Measurements from ENCODE around the gene C10orf53. TPM values are rescaled to one million over a fixed set of nuclear protein-coding genes. Genes with fewer than 3 reads are reported as not detected.

The C10orf53 gene
- total and polyA plus RNA-seq, 2 donors from 2014 or later = not detected

GRCh38 chr10:49651039-49651835, 28.2 kb upstream of the C10orf53 start:
- DNase-seq (no peak), FAIRE-seq (no peak)
- Histone ChIP-seq H3K27ac (ENCODE audit: low read depth in 2 of 2, low read length in 2 of 2) (no peak overlapping the region), H3K4me3 (ENCODE audit: low read length in 3 of 3) (no peak overlapping the region), H3K27me3 (ENCODE audit: control insufficient read depth, insufficient read depth, low read length) (no peaks in the 10 kb centered on the region), H3K4me1 (ENCODE audit: control insufficient read depth in 2 of 3, insufficient read depth in 2 of 3, low read depth in 1 of 3, low read length in 3 of 3) (no peaks in the 10 kb centered on the region), H3K36me3 (ENCODE audit: control insufficient read depth in 2 of 3, insufficient read depth in 3 of 3, low read length in 3 of 3) (no peaks in the 10 kb centered on the region), H3K9me3 (ENCODE audit: control insufficient read depth in 2 of 3, insufficient read depth in 1 of 3, low read length in 3 of 3) (no peaks in the 10 kb centered on the region), H3K9ac (ENCODE audit: low read length in 3 of 3) (no peak overlapping the region)
- no peak for TF ChIP-seq CTCF (IDR thresholded peaks at IDR 0.05; ENCODE audit: borderline replicate concordance, extremely low read depth, insufficient read depth)
- intact Hi-C loops (cut with DNase I) = no loop called here

DNA sequence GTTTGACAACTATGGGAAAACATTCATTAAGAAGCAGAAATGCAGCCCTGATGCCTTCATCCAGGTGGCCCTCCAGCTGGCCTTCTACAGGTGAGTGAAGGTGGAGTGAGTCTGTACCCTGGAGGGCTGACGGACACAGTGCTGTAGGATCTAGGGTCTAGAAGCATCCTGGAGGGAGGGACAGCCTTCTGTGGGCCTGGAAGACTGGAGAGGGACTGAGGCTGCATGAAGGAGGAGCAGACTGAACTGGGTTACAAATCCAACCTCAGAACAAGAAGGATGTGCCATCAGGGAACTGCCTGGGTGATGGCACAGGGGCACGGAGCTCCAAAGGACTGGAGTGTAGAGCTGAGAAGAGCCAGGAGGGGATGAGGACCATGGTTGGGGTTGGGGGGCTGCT, 27.5 kb upstream of the C10orf53 start:
- TF ChIP-seq CTCF (IDR thresholded peaks at IDR 0.05; ENCODE audit: borderline replicate concordance, extremely low read depth, insufficient read depth) = no peak
- no peak overlapping the region for H3K9ac ChIP-seq (ENCODE audit: low read length in 3 of 3)
- H3K9me3 ChIP-seq (ENCODE audit: control insufficient read depth in 2 of 3, insufficient read depth in 1 of 3, low read length in 3 of 3) = no peaks in the 10 kb centered on the region
- no peaks in the 10 kb centered on the region for H3K4me1 ChIP-seq (ENCODE audit: control insufficient read depth in 2 of 3, insufficient read depth in 2 of 3, low read depth in 1 of 3, low read length in 3 of 3)
- no peak overlapping the region for H3K27ac ChIP-seq (ENCODE audit: low read depth in 2 of 2, low read length in 2 of 2)
- FAIRE-seq (no peak), DNase-seq (no peak)
- H3K4me3 ChIP-seq (ENCODE audit: low read length in 3 of 3) = no peak overlapping the region
- intact Hi-C loops (cut with DNase I) = no loop called here
- H3K27me3 ChIP-seq (ENCODE audit: control insufficient read depth, insufficient read depth, low read length) = no peaks in the 10 kb centered on the region
- H3K36me3 ChIP-seq (ENCODE audit: control insufficient read depth in 2 of 3, insufficient read depth in 3 of 3, low read length in 3 of 3) = no peaks in the 10 kb centered on the region

DNA sequence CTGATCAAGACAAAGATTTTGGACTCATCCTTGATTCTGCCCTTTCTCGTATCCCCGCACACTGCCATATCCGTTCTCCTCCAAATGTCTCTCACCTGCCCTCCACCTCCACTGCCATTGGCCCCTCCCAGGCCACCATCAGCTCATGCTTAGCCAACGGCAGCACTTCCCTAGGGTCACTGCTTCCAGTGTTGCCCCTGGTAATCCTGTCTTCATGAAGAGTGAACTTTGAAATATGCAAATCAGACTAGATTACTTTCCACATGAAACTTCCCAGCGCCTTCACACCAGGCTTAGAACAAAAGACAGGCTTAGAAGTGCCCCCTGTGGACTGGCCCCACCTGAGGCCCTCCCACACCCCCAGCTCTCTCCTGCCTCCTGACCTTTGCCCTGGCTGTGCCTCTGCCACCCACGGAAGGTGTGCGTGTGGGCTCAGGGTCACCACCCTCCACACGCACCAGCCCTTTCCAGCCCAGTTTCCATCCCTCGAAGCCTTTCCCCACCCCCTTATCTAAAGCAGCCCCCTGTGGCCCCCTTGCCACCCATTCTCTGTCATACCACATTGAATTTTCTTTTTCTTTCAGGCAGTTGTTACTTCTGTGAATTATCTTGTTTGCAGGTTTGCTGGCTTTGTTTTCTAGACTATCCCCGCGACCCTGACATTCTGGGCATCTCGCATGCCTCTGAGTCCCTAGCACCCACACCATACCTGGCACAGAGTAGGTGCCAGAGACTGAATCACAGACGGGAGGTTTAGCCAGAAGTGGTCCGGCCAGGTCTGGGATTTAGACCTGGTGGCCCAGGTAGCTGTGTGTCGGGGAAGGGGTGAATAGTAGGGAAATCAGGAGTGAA, 26.8 kb upstream of the C10orf53 start:
- Histone ChIP-seq H3K27ac (ENCODE audit: low read depth in 2 of 2, low read length in 2 of 2) (no peak overlapping the region), H3K4me3 (ENCODE audit: low read length in 3 of 3) (no peak overlapping the region), H3K27me3 (ENCODE audit: control insufficient read depth, insufficient read depth, low read length) (no peaks in the 10 kb centered on the region), H3K9ac (ENCODE audit: low read length in 3 of 3) (no peak overlapping the region), H3K36me3 (ENCODE audit: control insufficient read depth in 2 of 3, insufficient read depth in 3 of 3, low read length in 3 of 3) (no peaks in the 10 kb centered on the region), H3K4me1 (ENCODE audit: control insufficient read depth in 2 of 3, insufficient read depth in 2 of 3, low read depth in 1 of 3, low read length in 3 of 3) (no peaks in the 10 kb centered on the region), H3K9me3 (ENCODE audit: control insufficient read depth in 2 of 3, insufficient read depth in 1 of 3, low read length in 3 of 3) (no peaks in the 10 kb centered on the region)
- FAIRE-seq (no peak), DNase-seq (no peak)
- intact Hi-C loops (cut with DNase I) = no loop called here
- no peak for TF ChIP-seq CTCF (IDR thresholded peaks at IDR 0.05; ENCODE audit: borderline replicate concordance, extremely low read depth, insufficient read depth)
